GM18861 (cell line): ENCODE measurements around the gene HDAC2.
"Not testable (repeated sequence)": the region's sequence is repeated elsewhere in the genome, so short reads cannot be mapped to it uniquely, and the experiment has no call there.

Experiments
- ATAC-seq: cut with Tn5 transposase; IDR thresholded peaks from one replicate; pipeline ENCODE4 v1.9.1; 2021; ENCODE audit not compliant: unreplicated experiment

HDAC2 gene

DNA sequence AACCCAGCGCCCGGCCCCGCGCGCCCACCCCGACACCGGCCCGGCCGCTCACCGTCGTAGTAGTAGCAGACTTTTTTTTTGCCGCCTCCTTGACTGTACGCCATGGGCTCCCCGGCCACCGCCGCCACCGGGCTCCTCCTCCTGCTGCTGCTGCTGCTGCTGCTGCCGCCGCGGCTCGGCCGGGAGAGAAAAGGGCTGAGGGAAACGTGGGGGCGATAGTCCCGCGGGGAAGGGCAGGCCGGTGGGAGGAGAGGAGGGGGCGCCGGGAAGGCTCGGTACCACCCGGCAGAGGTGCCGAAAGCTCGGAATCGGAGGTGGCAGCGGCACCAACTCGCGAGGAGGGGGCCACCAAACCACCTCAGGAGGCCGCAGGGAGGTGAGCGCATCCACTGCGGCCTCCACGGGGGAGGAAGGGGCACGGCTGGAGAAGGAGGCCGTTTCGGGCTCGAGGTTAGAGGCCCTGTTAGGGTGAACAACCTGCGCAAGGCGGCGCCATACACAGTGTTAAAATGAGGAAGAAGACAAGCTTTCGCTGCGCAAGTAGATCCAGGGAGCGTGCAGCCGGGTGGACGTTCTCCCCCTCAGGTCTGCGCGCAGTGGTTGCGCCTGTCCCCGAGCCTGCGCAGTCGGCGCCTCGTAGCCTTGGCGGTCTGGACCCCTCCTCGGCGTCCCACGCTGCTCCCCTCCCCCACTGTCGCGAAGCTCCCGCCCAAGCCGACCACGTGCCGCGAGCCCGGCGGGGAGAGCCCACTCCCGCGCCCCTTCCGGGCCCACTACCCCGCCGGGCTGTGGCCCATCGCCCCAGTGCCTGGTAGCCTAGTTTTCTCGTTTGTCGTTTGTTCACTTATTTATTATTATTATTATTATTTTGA lies at the start of gene HDAC2:
Gene HDAC2 (minus strand): TSS at position 344 of the 872 bp plus-strand sequence. CDS start 240 bp downstream, at position 104.
- peak; percentile 85 for ATAC-seq

DNA sequence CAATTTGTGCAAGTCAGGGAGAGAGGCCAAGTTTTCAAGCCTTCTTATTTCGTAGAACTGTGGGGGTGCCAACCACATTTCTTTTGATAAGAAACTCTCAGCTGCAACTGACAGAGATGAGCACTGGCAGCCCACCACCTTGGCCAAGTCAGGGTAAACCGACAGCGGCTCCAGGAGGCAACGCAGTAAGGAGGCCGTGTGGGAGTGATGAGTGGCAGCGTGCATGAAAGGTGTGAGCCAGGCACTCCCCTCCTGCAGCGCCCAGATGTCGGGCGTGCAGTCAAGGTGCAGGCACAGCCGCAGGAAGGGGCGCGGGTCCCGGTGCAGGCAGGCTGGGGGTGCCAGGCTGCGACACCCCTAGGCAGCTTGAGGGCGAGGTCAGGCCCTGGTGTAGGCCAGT lies 49.2 kb upstream of the HDAC2 start:
- no peak for ATAC-seq

DNA sequence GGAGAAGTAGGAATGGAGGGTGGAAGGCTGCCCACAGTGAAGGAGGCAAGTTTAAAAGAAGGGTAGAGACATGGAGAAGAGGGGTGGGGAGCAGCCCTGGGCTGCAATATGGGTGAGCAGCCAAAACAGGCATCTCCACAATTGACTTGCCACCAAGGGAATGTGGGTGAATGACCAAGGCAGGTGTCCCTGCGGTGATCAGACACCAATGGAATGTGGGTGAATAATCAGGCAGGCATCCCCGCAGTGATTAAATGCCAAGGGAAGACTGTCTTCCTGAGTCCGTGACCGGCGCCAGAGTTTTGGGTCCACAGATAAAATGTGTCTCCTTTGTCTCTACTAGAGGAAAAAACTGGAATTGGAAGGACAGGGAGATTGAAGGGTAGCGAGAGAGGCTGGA lies 46.2 kb upstream of the HDAC2 start:
- ATAC-seq, result not testable (repeated sequence)

DNA sequence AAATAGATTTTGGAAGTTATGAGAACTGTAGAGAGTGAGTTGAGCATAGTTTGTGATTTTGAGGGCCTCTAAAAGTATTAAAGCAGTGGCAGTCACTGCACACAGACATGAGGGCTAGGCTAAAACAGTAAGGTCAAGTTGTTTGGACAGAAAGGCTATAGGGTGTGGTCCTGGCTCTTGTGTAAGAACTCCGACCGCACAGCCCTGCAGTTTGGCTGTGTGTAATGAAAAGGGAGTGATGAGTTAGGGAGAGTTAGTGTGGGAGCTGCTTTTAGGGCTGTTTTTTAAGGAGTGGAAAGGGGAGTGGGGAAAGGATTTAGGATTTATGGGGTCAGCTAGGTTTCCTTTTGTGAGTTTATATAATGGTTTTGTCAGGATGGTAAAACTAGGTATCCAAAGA lies 43.2 kb upstream of the HDAC2 start:
- not testable (repeated sequence) for ATAC-seq

DNA sequence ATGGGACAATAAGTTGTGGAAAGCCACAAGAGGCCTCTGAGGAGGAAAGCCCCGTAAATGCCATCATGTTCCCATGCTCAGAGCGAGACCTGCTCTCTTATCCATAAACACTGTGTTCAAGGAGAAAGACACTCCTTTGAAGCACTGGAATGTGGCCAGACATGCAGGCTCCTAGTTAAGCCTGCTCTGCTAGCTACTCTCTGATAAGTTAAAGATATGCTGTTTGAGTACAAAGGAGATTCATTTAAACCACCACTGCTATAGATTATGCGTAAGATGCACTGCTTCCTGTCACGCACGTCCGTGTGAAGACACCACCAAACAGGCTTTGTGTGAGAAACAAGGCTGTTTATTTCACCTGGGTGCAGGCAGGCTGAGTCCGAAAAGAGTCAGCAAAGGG lies 40.5 kb upstream of the HDAC2 start:
- not testable (repeated sequence) for ATAC-seq

DNA sequence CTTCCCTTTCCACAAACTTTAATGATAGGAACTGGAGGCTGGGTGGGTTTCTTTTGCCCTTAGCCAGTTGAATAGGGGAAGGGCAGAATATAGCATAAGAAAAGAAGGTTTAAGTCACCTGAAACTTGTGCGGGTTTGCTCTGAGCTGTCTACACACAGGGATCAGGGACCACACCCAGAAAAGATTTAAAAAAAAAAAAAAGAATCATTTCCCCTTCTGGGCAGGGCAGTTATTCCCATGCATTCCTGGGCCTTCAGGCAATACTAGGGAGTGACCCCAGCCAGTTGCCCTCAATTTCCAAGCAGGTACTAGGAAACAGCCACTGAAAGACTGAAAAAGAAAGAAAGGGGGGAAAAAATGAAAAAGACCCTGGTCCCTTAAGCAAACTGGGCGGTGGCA lies 39.6 kb upstream of the HDAC2 start:
- ATAC-seq, result no peak

DNA sequence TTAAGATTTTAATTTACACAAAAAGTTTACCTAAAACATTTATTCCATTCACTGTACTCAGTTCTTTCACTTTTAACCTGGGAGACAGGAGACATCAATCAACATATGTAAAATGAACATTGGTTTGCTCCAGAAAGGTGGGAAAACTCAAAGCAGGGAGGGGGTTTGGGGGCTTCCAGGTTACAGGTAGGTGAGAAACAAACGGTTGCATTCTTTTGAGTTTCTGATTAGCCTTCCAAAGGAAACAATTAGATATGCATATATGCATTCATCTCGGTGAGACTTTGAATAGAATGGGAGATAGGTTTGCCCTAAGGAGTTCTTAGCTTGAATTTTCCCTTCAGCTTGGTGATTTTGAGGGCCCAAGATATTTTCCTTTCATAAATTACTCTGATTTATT lies 38.2 kb upstream of the HDAC2 start:
- ATAC-seq, result no peak

DNA sequence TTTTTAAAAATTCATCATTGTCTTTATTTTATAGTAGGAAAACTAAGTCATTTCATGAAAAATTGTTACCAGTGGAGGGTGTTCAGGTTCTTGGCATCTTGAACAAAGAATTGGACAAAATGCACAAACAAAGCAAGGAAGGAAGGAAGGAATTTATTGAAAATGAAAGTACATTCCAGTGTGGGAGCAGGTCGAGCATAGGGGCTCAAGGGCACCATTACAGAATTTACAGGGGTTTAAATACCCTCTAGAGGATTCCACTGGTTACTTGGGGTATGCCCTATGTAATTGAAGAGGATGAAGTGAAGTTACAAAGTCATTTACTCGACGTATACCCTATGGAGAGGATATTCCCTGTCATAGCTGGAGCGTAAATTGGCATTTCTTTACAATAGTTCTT lies 37.4 kb upstream of the HDAC2 start:
- no peak for ATAC-seq

DNA sequence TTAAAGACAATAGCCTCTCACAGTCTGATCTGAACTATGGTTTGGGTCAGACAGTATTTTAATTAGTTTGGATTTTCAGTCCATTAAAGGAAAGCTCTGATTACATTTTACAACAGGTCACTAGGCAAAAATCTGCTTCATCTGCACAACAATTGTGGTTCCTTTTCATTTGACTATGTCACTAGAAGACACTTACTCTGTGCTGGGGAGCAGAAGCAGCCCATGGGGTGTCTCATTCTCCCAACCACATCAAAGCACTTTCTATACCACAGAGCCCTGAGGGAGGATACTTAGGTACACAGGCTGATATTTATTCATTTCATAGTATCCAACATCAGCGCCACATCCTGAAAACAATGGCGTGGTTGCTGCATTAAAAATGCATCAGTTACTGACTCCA lies 36.6 kb upstream of the HDAC2 start:
- peak; percentile 68 for ATAC-seq

DNA sequence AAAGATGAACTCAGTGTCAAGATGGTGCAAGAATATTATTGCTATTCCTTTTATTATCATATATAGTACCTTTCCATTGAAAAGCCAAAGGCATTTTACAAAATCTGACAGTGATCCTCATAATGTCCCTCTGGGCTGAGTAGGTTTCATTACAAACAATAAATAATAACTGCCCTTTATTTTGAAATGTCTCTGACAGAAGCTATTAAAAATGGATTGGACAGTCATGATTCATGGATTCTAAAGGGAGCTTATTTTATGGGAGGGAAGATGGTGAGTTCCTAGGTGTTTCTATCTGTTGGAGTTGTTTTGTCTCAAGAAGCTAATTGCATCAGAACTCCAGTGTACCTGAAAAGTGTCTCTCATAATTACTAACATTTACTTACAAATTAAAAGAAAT lies 30.4 kb upstream of the HDAC2 start:
- ATAC-seq, result no peak

DNA sequence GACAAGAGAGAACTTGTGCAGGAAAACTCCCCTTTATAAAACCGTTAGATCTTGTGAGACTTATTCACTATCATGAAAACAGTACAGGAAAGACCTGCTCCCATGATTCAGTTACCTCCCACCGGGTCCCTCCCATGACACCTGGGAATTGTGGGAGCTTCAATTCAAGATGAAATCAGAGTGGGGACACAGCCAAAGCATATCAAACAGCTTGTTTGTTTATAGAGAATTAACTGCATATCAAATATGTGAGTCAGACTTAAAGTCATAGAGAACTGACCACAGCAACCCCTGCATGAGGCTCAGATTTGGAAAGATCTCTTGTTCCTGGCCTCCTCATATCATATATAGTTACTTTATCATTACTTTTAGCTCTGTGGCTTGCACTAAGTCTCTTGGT lies 29.1 kb upstream of the HDAC2 start:
- no peak for ATAC-seq

DNA sequence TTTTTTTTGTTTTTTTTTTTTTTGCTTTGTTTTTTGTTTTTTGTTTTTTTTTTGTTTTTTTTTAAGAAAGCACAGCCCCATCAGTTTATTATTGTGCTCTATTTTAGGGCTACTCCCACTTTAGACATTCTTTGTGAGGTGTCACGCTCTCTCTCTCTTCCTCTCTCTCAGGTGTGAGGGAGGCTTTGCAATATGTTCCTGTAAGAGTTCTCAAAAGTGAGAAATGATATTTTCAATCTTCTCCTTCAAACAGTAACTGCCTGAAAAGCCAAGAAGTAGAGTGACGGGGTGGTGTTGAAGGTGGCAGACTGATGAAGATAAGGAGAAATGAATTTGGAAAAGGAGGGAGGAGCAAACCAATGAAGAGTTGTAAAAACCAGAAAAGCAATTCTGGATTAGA lies 28.3 kb upstream of the HDAC2 start:
- ATAC-seq, result no peak

DNA sequence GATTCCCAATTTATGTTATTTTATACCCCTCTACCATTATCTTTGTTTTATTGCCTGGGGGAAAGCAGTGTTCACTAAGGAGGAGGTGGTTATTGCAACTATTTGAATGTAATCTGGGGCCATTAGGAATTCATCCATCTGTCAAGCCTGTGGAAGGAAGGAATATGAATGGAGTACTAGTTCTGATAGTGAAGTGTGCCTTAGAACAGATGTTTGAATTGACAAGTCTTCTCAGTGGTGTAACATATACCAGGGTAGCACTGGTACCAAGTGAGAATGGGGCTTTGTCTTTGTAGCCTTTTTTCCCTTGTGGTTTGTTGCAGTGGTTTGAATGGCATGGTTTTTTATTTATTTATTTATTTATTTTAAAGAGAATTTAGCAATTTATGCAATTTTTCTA lies 27.9 kb upstream of the HDAC2 start:
- ATAC-seq, result no peak

DNA sequence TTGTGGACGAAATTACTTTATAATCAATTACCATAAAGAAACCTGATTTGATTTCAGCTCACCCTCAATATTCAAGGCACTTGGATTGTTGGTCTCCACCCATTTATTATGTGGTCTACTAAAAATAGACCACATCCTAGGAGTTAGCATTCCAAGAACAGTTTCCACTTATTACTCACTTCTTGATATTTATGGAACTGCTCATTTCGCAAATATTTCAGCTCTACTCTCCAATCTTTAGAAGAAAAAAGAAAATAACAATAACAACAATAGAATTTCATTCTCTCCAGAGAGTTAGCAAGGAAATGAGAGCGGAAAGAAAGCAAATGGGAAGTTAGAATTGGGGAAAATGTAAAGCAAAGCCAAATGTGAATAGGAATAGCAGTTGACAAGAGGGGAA lies 26.2 kb upstream of the HDAC2 start:
- ATAC-seq, result no peak

DNA sequence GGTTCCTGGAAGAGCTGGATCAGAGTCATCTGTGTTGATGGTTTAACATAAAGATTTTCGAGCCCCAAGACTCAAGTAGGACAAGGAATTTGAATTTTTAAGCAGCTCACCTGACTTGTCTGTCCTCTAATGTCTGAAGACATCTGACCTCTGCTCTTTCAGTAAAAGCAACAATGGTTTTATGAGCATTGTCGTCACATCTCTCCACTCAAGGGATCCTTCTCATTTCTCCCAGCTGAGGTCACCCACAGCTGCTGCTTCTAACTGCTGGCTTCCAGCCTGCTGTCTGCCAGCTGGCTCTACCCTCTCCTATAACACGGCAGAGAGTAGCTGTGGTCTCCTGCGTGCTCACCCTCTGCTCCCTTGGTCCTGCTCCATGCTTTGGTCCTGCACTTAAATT lies 24.7 kb upstream of the HDAC2 start:
- no peak for ATAC-seq

DNA sequence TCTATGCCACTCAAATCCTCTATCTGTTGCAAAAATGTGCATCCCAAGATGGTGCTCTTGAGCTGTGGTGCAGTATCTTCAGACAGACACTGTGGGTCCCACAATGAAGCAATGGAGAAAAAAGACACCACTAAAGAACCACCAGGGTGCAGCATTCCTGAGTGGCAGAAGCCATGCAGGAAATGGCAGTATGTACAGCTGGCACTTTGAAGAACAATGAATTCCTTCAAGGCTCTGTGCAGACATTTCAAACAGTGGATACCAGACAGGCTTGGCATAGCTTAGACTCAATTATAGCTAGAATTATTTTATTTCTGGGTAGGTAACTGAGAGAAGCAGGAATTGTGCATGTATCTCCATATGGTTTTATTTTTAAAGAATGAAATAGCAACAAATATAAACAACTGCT lies 24.0 kb upstream of the HDAC2 start:
- ATAC-seq, result peak; percentile 97

DNA sequence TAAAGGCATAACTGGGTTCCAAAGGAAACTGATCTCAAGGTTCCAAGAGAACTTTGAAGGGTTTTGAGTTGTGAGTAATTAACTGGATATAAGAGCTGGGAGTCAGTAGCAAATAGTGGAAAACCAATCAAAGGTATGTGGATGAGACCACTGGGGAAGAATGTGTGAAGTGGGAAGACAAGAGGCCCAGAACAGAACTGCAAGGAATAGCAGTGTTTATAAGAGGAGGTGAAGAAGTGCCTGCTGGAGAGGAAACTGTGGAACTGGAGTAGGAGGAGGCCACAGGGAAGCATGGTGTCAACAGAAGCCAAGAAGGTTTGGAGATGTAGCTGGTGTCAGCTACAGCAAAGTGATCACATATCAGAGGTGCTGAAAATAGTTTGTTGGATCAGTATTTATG lies 18.7 kb upstream of the HDAC2 start:
- no peak for ATAC-seq

DNA sequence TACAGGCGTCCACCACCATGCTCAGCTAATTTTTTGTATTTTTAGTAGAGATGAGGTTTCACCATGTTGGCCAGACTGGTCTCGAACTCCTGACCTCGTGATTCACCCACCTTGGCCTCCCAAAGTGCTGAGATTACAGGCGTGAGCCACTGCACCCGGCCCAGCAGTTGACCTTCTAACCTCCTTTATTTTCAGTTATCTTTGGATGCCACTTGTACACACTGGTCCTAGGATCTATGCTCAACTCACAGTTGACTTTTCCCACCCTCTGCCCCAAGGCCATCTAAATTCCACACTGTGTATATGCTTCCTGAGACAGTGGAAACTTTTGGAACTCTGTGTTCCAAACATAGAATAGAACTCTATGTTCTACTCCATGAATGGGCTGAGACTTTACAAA lies 11.7 kb upstream of the HDAC2 start:
- not testable (repeated sequence) for ATAC-seq

DNA sequence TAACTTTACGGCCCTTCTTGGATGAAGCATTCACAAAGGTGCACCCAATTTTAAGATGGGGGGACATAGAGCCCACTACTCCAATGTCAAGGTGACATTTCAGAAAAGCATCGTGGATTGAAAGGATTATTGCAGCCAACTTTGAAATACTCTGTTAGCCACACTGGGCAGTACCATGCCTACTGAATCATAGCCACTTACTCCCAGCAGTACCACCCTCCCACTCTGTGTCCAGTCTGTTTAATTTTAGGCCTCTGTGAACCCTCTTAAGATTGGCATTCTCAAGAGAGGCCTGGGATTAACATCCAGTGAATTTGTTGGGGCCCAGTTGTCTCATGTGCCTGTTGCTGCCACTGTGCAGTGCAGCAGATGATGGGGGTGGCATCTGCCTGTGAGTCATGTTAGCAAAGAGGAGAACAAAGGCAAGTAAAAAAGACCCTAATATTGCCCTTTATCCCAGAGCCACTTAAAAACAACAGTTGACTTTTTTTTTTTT lies 11.2 kb upstream of the HDAC2 start:
- ATAC-seq, result no peak

DNA sequence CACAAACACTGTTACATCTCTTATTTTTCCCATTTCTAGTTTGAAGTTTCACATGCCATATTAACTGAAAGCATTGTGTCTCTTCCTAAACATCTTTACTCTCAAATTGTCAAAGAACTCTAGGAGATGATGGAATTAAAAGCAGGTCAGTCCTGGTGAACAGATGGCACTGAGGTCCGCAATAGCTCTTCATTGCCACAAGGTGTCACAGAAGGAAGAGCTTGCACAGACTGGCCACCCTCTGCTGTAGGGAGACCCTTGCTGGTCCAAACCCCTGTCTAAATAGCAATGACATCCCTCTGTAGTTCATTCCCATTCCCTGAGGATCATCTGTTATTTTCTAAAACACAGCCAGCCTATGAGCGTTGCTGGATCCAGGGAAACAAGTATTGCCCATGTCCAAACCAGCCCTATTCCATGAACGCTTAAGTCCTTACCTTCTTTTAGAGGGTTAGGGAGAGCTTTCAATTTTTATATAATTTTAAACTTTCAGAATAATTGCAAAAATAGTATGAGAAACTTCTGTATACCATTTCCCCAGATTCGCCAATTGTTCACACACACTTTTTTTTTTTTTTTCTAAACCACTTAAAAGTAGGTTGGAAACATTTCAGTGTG lies 10.1 kb upstream of the HDAC2 start:
- ATAC-seq, result peak; percentile 84

DNA sequence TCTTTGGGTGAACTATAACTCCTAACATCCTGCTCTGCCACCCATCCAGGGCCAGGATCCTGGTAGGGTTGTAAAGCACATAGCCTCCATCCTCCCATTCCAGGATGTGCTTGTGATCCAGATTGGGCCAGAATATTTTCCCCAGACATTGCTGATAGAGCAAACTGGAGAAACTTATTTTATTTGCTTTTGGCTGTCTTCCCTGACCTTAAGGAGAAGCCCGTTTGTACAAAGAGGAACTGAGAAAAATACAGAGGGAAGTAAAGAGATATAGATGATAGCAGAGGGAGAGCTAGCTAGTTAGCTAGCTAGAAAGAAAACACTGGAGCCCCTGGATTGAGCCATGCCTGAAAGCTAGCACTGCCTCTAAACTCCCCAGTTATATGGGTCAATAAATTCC lies 9.0 kb upstream of the HDAC2 start:
- peak; percentile 47 for ATAC-seq

DNA sequence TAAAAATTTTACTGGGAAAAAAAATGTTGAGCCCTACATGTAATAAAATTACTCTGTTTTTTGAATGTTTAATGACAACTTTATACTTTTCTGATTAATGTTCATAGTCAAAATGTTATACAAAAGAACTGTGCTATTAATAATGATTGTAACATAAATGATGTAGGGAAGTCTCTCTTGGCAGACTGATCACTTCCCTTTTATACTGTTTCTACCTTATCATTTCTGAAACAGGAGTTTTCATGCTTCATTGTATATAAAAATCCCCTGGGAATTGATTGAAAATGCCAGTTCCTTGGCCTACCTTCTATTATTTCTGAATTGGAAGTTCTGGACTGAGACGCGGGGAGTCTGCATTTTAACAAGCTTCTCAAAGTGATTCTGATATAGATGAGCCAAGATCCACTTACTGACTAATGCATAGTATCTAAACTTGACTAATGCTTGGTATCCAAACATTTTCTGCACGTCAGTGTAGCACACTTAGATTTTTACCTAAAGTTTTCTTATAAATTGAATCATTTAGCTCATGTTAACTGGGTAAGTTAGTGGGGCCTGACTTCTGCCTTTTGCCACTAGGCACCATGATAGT lies 7.2 kb upstream of the HDAC2 start:
- no peak for ATAC-seq
